OCI-LY1 (cell line): ENCODE data around the gene ZNF672.

Source experiments
- H2AFZ ChIP-seq: fragments of 200-600 bp; sonication (generic), shearing (Covaris generic); 2 replicates; pipeline ENCODE4 v1.6.0; 2014; ENCODE audit warnings: antibody characterized with exemption, mild to moderate bottlenecking, low read length
- H3F3A ChIP-seq: fragments of 200-600 bp; sonication (generic), shearing (Covaris generic); 2 replicates; pipeline ENCODE4 v1.6.0; 2014; ENCODE audit warnings: mild to moderate bottlenecking, antibody characterized with exemption, low read length, moderate library complexity; ENCODE audit not compliant: insufficient read depth
- H3K27ac ChIP-seq: fragments of 200-600 bp; sonication (generic); 2 replicates; pipeline ENCODE4 v1.5.1; 2014; ENCODE audit warnings: low read length, mixed run types, mild to moderate bottlenecking, low read depth; ENCODE audit not compliant: poor library complexity, severe bottlenecking
- H3K27me3 ChIP-seq: fragments of 200-600 bp; sonication (generic); 2 replicates; pipeline ENCODE4 v1.6.0; 2014; ENCODE audit warnings: antibody characterized with exemption, mild to moderate bottlenecking, low read length, moderate library complexity; ENCODE audit not compliant: insufficient read depth
- H3K36me3 ChIP-seq: fragments of 200-600 bp; sonication (generic); 2 replicates; pipeline ENCODE4 v1.6.1; 2014; ENCODE audit warnings: mild to moderate bottlenecking, antibody characterized with exemption, low read length, moderate library complexity, mixed read lengths; ENCODE audit not compliant: insufficient read depth
- H3K4me1 ChIP-seq: fragments of 200-600 bp; sonication (generic); 2 replicates; pipeline ENCODE4 v1.5.1; 2014; ENCODE audit warnings: mild to moderate bottlenecking, low read length, moderate library complexity; ENCODE audit not compliant: insufficient read depth, severe bottlenecking
- H3K4me2 ChIP-seq: fragments of 200-600 bp; sonication (generic), shearing (Covaris generic); 2 replicates; pipeline ENCODE4 v1.6.1; 2014; ENCODE audit warnings: low read length
- H3K4me3 ChIP-seq: fragments of 200-600 bp; sonication (generic); 2 replicates; pipeline ENCODE4 v1.5.1; 2014; ENCODE audit warnings: low read length, low read depth, mild to moderate bottlenecking, mixed read lengths; ENCODE audit not compliant: poor library complexity, severe bottlenecking
- H3K79me2 ChIP-seq: fragments of 200-600 bp; shearing (Covaris generic); 2 replicates; pipeline ENCODE4 v1.6.1; 2016; ENCODE audit warnings: mixed run types, low read length, mixed read lengths; ENCODE audit not compliant: insufficient read depth
- H3K9ac ChIP-seq: fragments of 200-600 bp; sonication (generic), shearing (Covaris generic); 2 replicates; pipeline ENCODE4 v1.6.1; 2014; ENCODE audit warnings: mild to moderate bottlenecking, low read length, mixed read lengths
- H3K9me2 ChIP-seq: fragments of 200-600 bp; sonication (generic), shearing (Covaris generic); 2 replicates; pipeline ENCODE4 v1.6.1; 2014; ENCODE audit warnings: low read depth, mild to moderate bottlenecking, low read length, mixed read lengths
- H3K9me3 ChIP-seq: fragments of 200-600 bp; shearing (Covaris generic); 2 replicates; pipeline ENCODE4 v1.6.1; 2014; ENCODE audit warnings: low read length, mixed read lengths
- H4K20me1 ChIP-seq: fragments of 200-600 bp; sonication (generic), shearing (Covaris generic); 2 replicates; pipeline ENCODE4 v1.6.0; 2016; ENCODE audit warnings: mild to moderate bottlenecking, low read length; ENCODE audit not compliant: insufficient read depth
- EZH2 ChIP-seq: fragments of 200-600 bp; sonication (generic), shearing (Covaris generic); IDR thresholded peaks from 2 replicates; pipeline ENCODE4 v1.8.0; 2017; ENCODE audit warnings: borderline replicate concordance, mixed run types, mild to moderate bottlenecking, antibody characterized with exemption, low read length, moderate library complexity, mixed read lengths
- TF ChIP-seq, protein P1 (sequence below): fragments of 200-600 bp; sonication (generic), shearing (Covaris generic); IDR thresholded peaks from 2 replicates; pipeline ENCODE4 v1.5.1; 2017; ENCODE audit warnings: mild to moderate bottlenecking, antibody characterized with exemption, low read length, moderate library complexity, mixed read lengths

ZNF672 gene

DNA sequence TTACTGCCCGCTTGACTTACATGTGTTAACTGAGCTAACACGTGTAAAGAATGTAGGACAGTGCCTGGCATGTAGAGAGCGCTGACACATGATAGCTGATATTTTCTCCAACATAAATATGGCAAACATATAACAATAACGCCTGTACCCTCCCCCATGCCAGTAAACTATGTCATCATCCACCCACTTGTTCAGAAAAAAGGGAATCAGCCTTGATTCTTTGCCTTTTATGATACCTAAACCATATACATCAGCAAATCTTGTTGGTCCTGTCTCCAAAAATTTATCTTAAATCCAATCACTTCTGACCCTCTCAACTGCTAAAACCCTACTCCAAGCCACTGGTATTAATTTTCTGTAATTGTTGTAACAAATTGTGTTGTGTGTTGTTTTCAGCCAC is 22.0 kb downstream of the ZNF672 start:
- no peaks in the 10 kb centered on the region for H4K20me1 ChIP-seq
- peak overlapping the region; percentile 74 for H3K27ac ChIP-seq
- H3K9ac ChIP-seq, result peak overlapping the region; percentile 87; the same call in 1 of the 2 replicates
- H3K9me3 ChIP-seq, result no peaks in the 10 kb centered on the region
- peaks cover 42% of the 10 kb centered on the region for H3K4me1 ChIP-seq
- H3K27me3 ChIP-seq, result no peaks in the 10 kb centered on the region
- peak overlapping the region; percentile 95 for H3K4me2 ChIP-seq
- no peaks in the 10 kb centered on the region for H3K79me2 ChIP-seq
- peaks cover 3% of the 10 kb centered on the region for H3K36me3 ChIP-seq
- peak overlapping the region; percentile 73 for H3K4me3 ChIP-seq
- H2AFZ ChIP-seq, result no peak overlapping the region
- TF ChIP-seq, protein P1, sequence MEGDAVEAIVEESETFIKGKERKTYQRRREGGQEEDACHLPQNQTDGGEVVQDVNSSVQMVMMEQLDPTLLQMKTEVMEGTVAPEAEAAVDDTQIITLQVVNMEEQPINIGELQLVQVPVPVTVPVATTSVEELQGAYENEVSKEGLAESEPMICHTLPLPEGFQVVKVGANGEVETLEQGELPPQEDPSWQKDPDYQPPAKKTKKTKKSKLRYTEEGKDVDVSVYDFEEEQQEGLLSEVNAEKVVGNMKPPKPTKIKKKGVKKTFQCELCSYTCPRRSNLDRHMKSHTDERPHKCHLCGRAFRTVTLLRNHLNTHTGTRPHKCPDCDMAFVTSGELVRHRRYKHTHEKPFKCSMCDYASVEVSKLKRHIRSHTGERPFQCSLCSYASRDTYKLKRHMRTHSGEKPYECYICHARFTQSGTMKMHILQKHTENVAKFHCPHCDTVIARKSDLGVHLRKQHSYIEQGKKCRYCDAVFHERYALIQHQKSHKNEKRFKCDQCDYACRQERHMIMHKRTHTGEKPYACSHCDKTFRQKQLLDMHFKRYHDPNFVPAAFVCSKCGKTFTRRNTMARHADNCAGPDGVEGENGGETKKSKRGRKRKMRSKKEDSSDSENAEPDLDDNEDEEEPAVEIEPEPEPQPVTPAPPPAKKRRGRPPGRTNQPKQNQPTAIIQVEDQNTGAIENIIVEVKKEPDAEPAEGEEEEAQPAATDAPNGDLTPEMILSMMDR, result no peak
- TF ChIP-seq EZH2, result no peak
- no peaks in the 10 kb centered on the region for H3K9me2 ChIP-seq
- H3F3A ChIP-seq, result no peaks in the 10 kb centered on the region

- Histone ChIP-seq H3K27me3 (no peaks in the 10 kb centered on the region), H3K4me2 (no peak overlapping the region), H4K20me1 (no peaks in the 10 kb centered on the region), H3K9me2 (no peaks in the 10 kb centered on the region), H3F3A (no peaks in the 10 kb centered on the region), H3K4me3 (no peak overlapping the region), H3K4me1 (peaks cover 42% of the 10 kb centered on the region), H2AFZ (no peak overlapping the region), H3K36me3 (no peaks in the 10 kb centered on the region; the same call in 1 of the 2 replicates), H3K27ac (no peak overlapping the region), H3K79me2 (no peaks in the 10 kb centered on the region), H3K9me3 (no peaks in the 10 kb centered on the region), H3K9ac (no peak overlapping the region)
- TF ChIP-seq, protein P1, result no peak
- no peak for TF ChIP-seq EZH2
Observed at GRCh38 chr1:248861616-248862015, 23.6 kb downstream of the ZNF672 start.

DNA sequence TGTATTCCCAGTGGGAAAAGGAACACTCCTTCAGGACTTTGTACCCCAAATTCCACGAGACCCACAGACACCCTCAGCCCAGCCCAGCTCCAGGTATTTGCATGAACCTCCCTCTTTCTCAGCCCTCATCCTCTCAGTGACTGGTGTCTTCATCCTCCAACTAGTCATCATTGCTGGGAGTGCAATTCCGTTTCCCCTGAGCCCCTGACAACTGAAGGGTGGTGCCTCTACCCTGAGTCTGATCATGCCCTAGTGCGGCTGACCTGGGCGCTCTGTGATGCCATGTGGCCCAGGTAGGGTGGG is 24.6 kb downstream of the ZNF672 start:
- Histone ChIP-seq H4K20me1 (no peaks in the 10 kb centered on the region), H3K36me3 (no peaks in the 10 kb centered on the region; the same call in 1 of the 2 replicates), H3K9me3 (no peaks in the 10 kb centered on the region), H3K4me3 (peak overlapping the region; percentile 57), H2AFZ (no peak overlapping the region), H3K27ac (no peak overlapping the region), H3K4me1 (peaks cover 32% of the 10 kb centered on the region), H3F3A (no peaks in the 10 kb centered on the region), H3K27me3 (no peaks in the 10 kb centered on the region), H3K9me2 (no peaks in the 10 kb centered on the region), H3K79me2 (no peaks in the 10 kb centered on the region), H3K4me2 (peak overlapping the region; percentile 56), H3K9ac (peak overlapping the region; percentile 45)
- TF ChIP-seq, protein P1, result no peak
- no peak for TF ChIP-seq EZH2
